ENCODE measurements around the gene ARHGEF4.
"Not testable (repeated sequence)": the region's sequence is repeated elsewhere in the genome, so short reads cannot be mapped to it uniquely, and the experiment has no call there.

ARHGEF4 gene

GRCh38 chr2:131067465-131068125 lies 230.9 kb downstream of the ARHGEF4 start:
- no peak overlapping the region for H3K4me3 ChIP-seq (ENCODE audit: low read length, poor library complexity, severe bottlenecking)
- no peaks in the 10 kb centered on the region for H3K9me3 ChIP-seq (ENCODE audit: insufficient read depth, low read depth, low read length)
- H2AFZ ChIP-seq (ENCODE audit: low read length) = no peak overlapping the region
- no peak for TF ChIP-seq CTCF (conservative IDR thresholded peaks at IDR 0.05; ENCODE audit: low read length)
- TF ChIP-seq EZH2phosphoT487 (IDR thresholded peaks at IDR 0.05; ENCODE audit: borderline replicate concordance) = no peak
- peaks cover 36% of the 10 kb centered on the region for H4K20me1 ChIP-seq (ENCODE audit: insufficient read depth, low read length, poor library complexity, severe bottlenecking)
- no peaks in the 10 kb centered on the region for H3K9me2 ChIP-seq (replicated peaks; ENCODE audit: low read depth, low read length)
- H3K9ac ChIP-seq (ENCODE audit: low read depth, low read length, poor library complexity, severe bottlenecking) = no peak overlapping the region
- H3K36me3 ChIP-seq (ENCODE audit: insufficient read depth, low read length) = peaks cover 83% of the 10 kb centered on the region
- peaks cover 78% of the 10 kb centered on the region for H3K79me2 ChIP-seq (ENCODE audit: insufficient read depth, low read length)
- H3K27me3 ChIP-seq (ENCODE audit: insufficient read depth, low read length, poor library complexity, severe bottlenecking) = no peaks in the 10 kb centered on the region
- H3K4me2 ChIP-seq (ENCODE audit: low read depth, low read length, poor library complexity, severe bottlenecking) = no peak overlapping the region
- H3F3A ChIP-seq (ENCODE audit: low read depth) = no peaks in the 10 kb centered on the region
- H3K4me1 ChIP-seq (ENCODE audit: insufficient read depth, low read length, poor library complexity, severe bottlenecking) = no peaks in the 10 kb centered on the region

- not testable (repeated sequence) for H3K9ac ChIP-seq (ENCODE audit: low read depth, low read length, poor library complexity, severe bottlenecking); H3K27me3 ChIP-seq (ENCODE audit: insufficient read depth, low read length, poor library complexity, severe bottlenecking); H3F3A ChIP-seq (ENCODE audit: low read depth); H3K4me1 ChIP-seq (ENCODE audit: insufficient read depth, low read length, poor library complexity, severe bottlenecking); H3K4me3 ChIP-seq (ENCODE audit: low read length, poor library complexity, severe bottlenecking); H2AFZ ChIP-seq (ENCODE audit: low read length); H3K9me3 ChIP-seq (ENCODE audit: insufficient read depth, low read depth, low read length); H3K9me2 ChIP-seq (replicated peaks; ENCODE audit: low read depth, low read length); H3K4me2 ChIP-seq (ENCODE audit: low read depth, low read length, poor library complexity, severe bottlenecking)
- peaks cover 83% of the 10 kb centered on the region for H3K36me3 ChIP-seq (ENCODE audit: insufficient read depth, low read length)
- peaks cover 36% of the 10 kb centered on the region for H4K20me1 ChIP-seq (ENCODE audit: insufficient read depth, low read length, poor library complexity, severe bottlenecking)
- H3K79me2 ChIP-seq (ENCODE audit: insufficient read depth, low read length) = peaks cover 79% of the 10 kb centered on the region
These were observed 231.5 kb downstream of the ARHGEF4 start for GRCh38 chr2:131068172-131068571.

GRCh38 chr2:131075578-131075977 lies 238.9 kb downstream of the ARHGEF4 start:
- not testable (repeated sequence) for H3K4me1 ChIP-seq (ENCODE audit: insufficient read depth, low read length, poor library complexity, severe bottlenecking); H3K9me2 ChIP-seq (replicated peaks; ENCODE audit: low read depth, low read length); H3K27me3 ChIP-seq (ENCODE audit: insufficient read depth, low read length, poor library complexity, severe bottlenecking); H3K9ac ChIP-seq (ENCODE audit: low read depth, low read length, poor library complexity, severe bottlenecking); H2AFZ ChIP-seq (ENCODE audit: low read length); H3K9me3 ChIP-seq (ENCODE audit: insufficient read depth, low read depth, low read length); H3F3A ChIP-seq (ENCODE audit: low read depth); H3K4me3 ChIP-seq (ENCODE audit: low read length, poor library complexity, severe bottlenecking); H3K4me2 ChIP-seq (ENCODE audit: low read depth, low read length, poor library complexity, severe bottlenecking)
- peaks cover 47% of the 10 kb centered on the region for H4K20me1 ChIP-seq (ENCODE audit: insufficient read depth, low read length, poor library complexity, severe bottlenecking)
- peaks cover 88% of the 10 kb centered on the region for H3K36me3 ChIP-seq (ENCODE audit: insufficient read depth, low read length)
- H3K79me2 ChIP-seq (ENCODE audit: insufficient read depth, low read length) = peaks cover 85% of the 10 kb centered on the region; the same call in 1 of the 2 replicates

GRCh38 chr2:131076707-131077106 lies 240.0 kb downstream of the ARHGEF4 start:
- H3K36me3 ChIP-seq (ENCODE audit: insufficient read depth, low read length) = peaks cover 87% of the 10 kb centered on the region
- no peak overlapping the region for H3K4me2 ChIP-seq (ENCODE audit: low read depth, low read length, poor library complexity, severe bottlenecking)
- H3K4me3 ChIP-seq (ENCODE audit: low read length, poor library complexity, severe bottlenecking) = no peak overlapping the region
- no peak overlapping the region for H2AFZ ChIP-seq (ENCODE audit: low read length)
- no peak overlapping the region for H3K9ac ChIP-seq (ENCODE audit: low read depth, low read length, poor library complexity, severe bottlenecking)
- peaks cover 86% of the 10 kb centered on the region; the same call in 1 of the 2 replicates for H3K79me2 ChIP-seq (ENCODE audit: insufficient read depth, low read length)
- H3F3A ChIP-seq (ENCODE audit: low read depth) = no peaks in the 10 kb centered on the region
- H3K4me1 ChIP-seq (ENCODE audit: insufficient read depth, low read length, poor library complexity, severe bottlenecking) = no peaks in the 10 kb centered on the region
- no peak for TF ChIP-seq EZH2phosphoT487 (IDR thresholded peaks at IDR 0.05; ENCODE audit: borderline replicate concordance)
- no peak for TF ChIP-seq CTCF (conservative IDR thresholded peaks at IDR 0.05; ENCODE audit: low read length)
- H3K27me3 ChIP-seq (ENCODE audit: insufficient read depth, low read length, poor library complexity, severe bottlenecking) = no peaks in the 10 kb centered on the region
- peaks cover 54% of the 10 kb centered on the region for H4K20me1 ChIP-seq (ENCODE audit: insufficient read depth, low read length, poor library complexity, severe bottlenecking)
- H3K9me2 ChIP-seq (replicated peaks; ENCODE audit: low read depth, low read length) = no peaks in the 10 kb centered on the region
- H3K9me3 ChIP-seq (ENCODE audit: insufficient read depth, low read depth, low read length) = no peaks in the 10 kb centered on the region

Data from Loucy (cell line).